Ureter (tissue), 1 donor: Measurements from ENCODE around the gene ALLC. TPM values are rescaled to one million over a fixed set of nuclear protein-coding genes. Genes with fewer than 3 reads are reported as not detected.
"Not testable (repeated sequence)": the region's sequence is repeated elsewhere in the genome, so short reads cannot be mapped to it uniquely, and the experiment has no call there.

Experiments
- DNase-seq: peaks from one replicate; pipeline ENCODE4 v3.0.0-alpha.2; 2020; ENCODE audit warnings: low spot score
- total RNA-seq: library from RNA; stranded (reverse); gene quantifications from one replicate; pipeline ENCODE4 v1.2.4, GENCODE V29; 2023
- donor health status: DM: yes; HTN: yes; CAD: no.

The ALLC gene
- total RNA-seq, 1 donor from 2014 or later: not detected

GRCh38 chr2:3626118-3626811 is 31.7 kb upstream of the ALLC start:
- DNase-seq: peak; percentile 19

GRCh38 chr2:3626812-3627499 is 31.0 kb upstream of the ALLC start:
- peak; percentile 35 for DNase-seq

- DNase-seq: peak; percentile 36
Measured at GRCh38 chr2:3627500-3628100, 30.4 kb upstream of the ALLC start.

GRCh38 chr2:3628241-3628679 is 29.7 kb upstream of the ALLC start:
- peak; percentile 29 for DNase-seq

GRCh38 chr2:3628800-3629199 is 29.2 kb upstream of the ALLC start:
- peak; percentile 39 for DNase-seq

- DNase-seq: peak; percentile 26
Measured at GRCh38 chr2:3630631-3631030, 27.4 kb upstream of the ALLC start.

- DNase-seq: peak; percentile 40
Measured at GRCh38 chr2:3631161-3631850, 26.7 kb upstream of the ALLC start.

GRCh38 chr2:3631851-3632659 is 25.9 kb upstream of the ALLC start:
- DNase-seq: peak; percentile 35

GRCh38 chr2:3633089-3633981 is 24.7 kb upstream of the ALLC start:
- DNase-seq: peak; percentile 68

GRCh38 chr2:3633982-3634595 is 23.9 kb upstream of the ALLC start:
- no peak for DNase-seq

- no peak for DNase-seq
Measured at GRCh38 chr2:3634596-3635121, 23.3 kb upstream of the ALLC start.

- no peak for DNase-seq
Measured at GRCh38 chr2:3635171-3635974, 22.6 kb upstream of the ALLC start.

GRCh38 chr2:3635975-3636327 is 22.0 kb upstream of the ALLC start:
- DNase-seq: not testable (repeated sequence)

GRCh38 chr2:3636586-3637310 is 21.3 kb upstream of the ALLC start:
- DNase-seq: no peak

GRCh38 chr2:3637311-3637675 is 20.7 kb upstream of the ALLC start:
- DNase-seq: no peak

GRCh38 chr2:3637692-3638455 is 20.1 kb upstream of the ALLC start:
- DNase-seq: peak; percentile 23

GRCh38 chr2:3638456-3638810 is 19.6 kb upstream of the ALLC start:
- DNase-seq: peak; percentile 17
